Neural cell (in vitro differentiated cells): Measurements from ENCODE around the gene CCL26.

Experiments used
- CTCF ChIP-seq: fragments of 450-650 bp; IDR thresholded peaks from 2 replicates; pipeline ENCODE4 v1.5.1; 2014; ENCODE audit warnings: antibody characterized with exemption, mild to moderate bottlenecking, moderate library complexity; ENCODE audit not compliant: poor library complexity, severe bottlenecking
- POLR2AphosphoS5 ChIP-seq: IDR thresholded peaks from 2 replicates; pipeline ENCODE4 v1.6.1; 2012
- SMC3 ChIP-seq: fragments of 450-650 bp; conservative IDR thresholded peaks from 2 replicates; pipeline ENCODE4 v1.6.1; 2014; ENCODE audit warnings: antibody characterized with exemption, mild to moderate bottlenecking, moderate library complexity; ENCODE audit not compliant: poor library complexity

GRCh38 chr7:75798770-75799169 lies 26.8 kb upstream of the CCL26 start:
- no peak for TF ChIP-seq CTCF
- TF ChIP-seq POLR2AphosphoS5, result no peak
- TF ChIP-seq SMC3, result no peak
